Measurements from ENCODE around the gene TNF. TPM values are rescaled to one million over a fixed set of nuclear protein-coding genes. Genes with fewer than 3 reads are reported as not detected.

Gene TNF
- total RNA-seq, 2 experiments from 2014 or later = 89.2 to 92.5 TPM

- ATAC-seq (no peak), DNase-seq (no peak)
- Mint-ChIP-seq H3K27ac (peak overlapping the region; percentile 95), H3K4me3 (peak overlapping the region; percentile 95), H3K4me1 (ENCODE audit: low read depth) (peaks cover 49% of the 10 kb centered on the region), H3K36me3 (ENCODE audit: low read depth) (peaks cover 77% of the 10 kb centered on the region), H3K27me3 (no peaks in the 10 kb centered on the region), H3K9me3 (no peaks in the 10 kb centered on the region)
- intact Hi-C loops (cut with micrococcal nuclease) = loop anchor here (2.0 kb wide), 1 partner anchor 43 kb away; the partner anchor contains the start of gene GPANK1
- ChIA-PET POLR2A (interaction anchor here (1.0 to 11.4 kb wide), 15 partner anchors 9 to 238 kb away, joined by 3 to 235 read pairs (median 5); partner anchors contain the start of genes APOM, BAG6, CSNK2B and DDX39B), CTCF (interaction anchor here (0.7 to 2.1 kb wide), 9 partner anchors 13 to 80 kb away, joined by 3 to 6 read pairs (median 4); partner anchors contain the start of genes ATP6V1G2, BAG6, DDX39B and NFKBIL1)
- no peak for TF ChIP-seq CTCF (IDR thresholded peaks at IDR 0.05)
Measured at GRCh38 chr6:31621320-31621939, 46.1 kb downstream of the TNF start.

GRCh38 chr6:31621991-31622390 lies 46.6 kb downstream of the TNF start:
- Mint-ChIP-seq H3K27me3 (no peaks in the 10 kb centered on the region), H3K36me3 (ENCODE audit: low read depth) (peaks cover 76% of the 10 kb centered on the region), H3K27ac (peak overlapping the region; percentile 95), H3K9me3 (no peaks in the 10 kb centered on the region), H3K4me1 (ENCODE audit: low read depth) (peaks cover 43% of the 10 kb centered on the region), H3K4me3 (peak overlapping the region; percentile 95)
- no peak for ATAC-seq
- CTCF ChIA-PET = interaction anchor here (1.2 to 2.1 kb wide), 9 partner anchors 12 to 128 kb away, joined by 3 to 6 read pairs (median 4); partner anchors contain the start of genes BAG6, DDX39B and NFKBIL1
- POLR2A ChIA-PET = interaction anchor here (0.8 to 11.4 kb wide), 16 partner anchors 8 to 237 kb away, joined by 3 to 235 read pairs (median 6); partner anchors contain the start of genes APOM, BAG6, C6orf47 and CSNK2B
- intact Hi-C loops (cut with micrococcal nuclease) = loop anchor here (2.0 kb wide), 1 partner anchor 43 kb away; the partner anchor contains the start of gene GPANK1
- DNase-seq = no peak
- TF ChIP-seq CTCF (IDR thresholded peaks at IDR 0.05) = no peak

- H3K36me3 Mint-ChIP-seq (ENCODE audit: low read depth) = peaks cover 79% of the 10 kb centered on the region
- DNase-seq = no peak
- H3K27ac Mint-ChIP-seq = peak overlapping the region; percentile 95
- no peak for ATAC-seq
- ChIA-PET POLR2A (interaction anchor here (0.6 to 11.4 kb wide), 16 partner anchors 18 to 237 kb away, joined by 3 to 235 read pairs (median 5); partner anchors contain the start of genes APOM, ATP6V1G2, BAG6 and C6orf47), CTCF (interaction anchor here (0.9 to 2.1 kb wide), 9 partner anchors 11 to 128 kb away, joined by 3 to 6 read pairs (median 4); partner anchors contain the start of genes DDX39B and NFKBIL1)
- H3K4me3 Mint-ChIP-seq = peak overlapping the region; percentile 95
- H3K4me1 Mint-ChIP-seq (ENCODE audit: low read depth) = peaks cover 39% of the 10 kb centered on the region
- no peak for TF ChIP-seq CTCF (IDR thresholded peaks at IDR 0.05)
- no peaks in the 10 kb centered on the region for H3K9me3 Mint-ChIP-seq
- no peaks in the 10 kb centered on the region for H3K27me3 Mint-ChIP-seq
- intact Hi-C loops (cut with micrococcal nuclease) = no loop called here
Measured at GRCh38 chr6:31622684-31623091, 47.3 kb downstream of the TNF start.

GRCh38 chr6:31624070-31624469 lies 48.7 kb downstream of the TNF start:
- no peaks in the 10 kb centered on the region for H3K9me3 Mint-ChIP-seq
- H3K36me3 Mint-ChIP-seq (ENCODE audit: low read depth) = peaks cover 83% of the 10 kb centered on the region
- no peak for TF ChIP-seq CTCF (IDR thresholded peaks at IDR 0.05)
- ChIA-PET CTCF (interaction anchor here (2.2 kb wide), 1 partner anchor 10 kb away, joined by 5 read pairs; no protein-coding TSS in a partner anchor), POLR2A (interaction anchor here (2.2 to 11.4 kb wide), 3 partner anchors 16 to 88 kb away, joined by 7 to 235 read pairs (median 10); partner anchors contain the start of gene BAG6)
- H3K27me3 Mint-ChIP-seq = no peaks in the 10 kb centered on the region
- no peak overlapping the region for H3K27ac Mint-ChIP-seq
- H3K4me3 Mint-ChIP-seq = no peak overlapping the region
- H3K4me1 Mint-ChIP-seq (ENCODE audit: low read depth) = peaks cover 34% of the 10 kb centered on the region
- ATAC-seq = no peak
- intact Hi-C loops (cut with micrococcal nuclease) = no loop called here
- no peak for DNase-seq

All from activated CD8-positive, alpha-beta T cell treated with anti-CD3 and anti-CD28 coated beads for 36 hours (primary cell).